HG02943 (cell line): ENCODE measurements around the gene LGALS9B.
"Not testable (repeated sequence)": the region's sequence is repeated elsewhere in the genome, so short reads cannot be mapped to it uniquely, and the experiment has no call there.

Experiments used
- ATAC-seq: cut with Tn5 transposase; IDR thresholded peaks from one replicate; pipeline ENCODE4 v1.9.1; 2021; ENCODE audit warnings: mild to moderate bottlenecking, low read depth, moderate library complexity; ENCODE audit not compliant: unreplicated experiment

LGALS9B gene

DNA sequence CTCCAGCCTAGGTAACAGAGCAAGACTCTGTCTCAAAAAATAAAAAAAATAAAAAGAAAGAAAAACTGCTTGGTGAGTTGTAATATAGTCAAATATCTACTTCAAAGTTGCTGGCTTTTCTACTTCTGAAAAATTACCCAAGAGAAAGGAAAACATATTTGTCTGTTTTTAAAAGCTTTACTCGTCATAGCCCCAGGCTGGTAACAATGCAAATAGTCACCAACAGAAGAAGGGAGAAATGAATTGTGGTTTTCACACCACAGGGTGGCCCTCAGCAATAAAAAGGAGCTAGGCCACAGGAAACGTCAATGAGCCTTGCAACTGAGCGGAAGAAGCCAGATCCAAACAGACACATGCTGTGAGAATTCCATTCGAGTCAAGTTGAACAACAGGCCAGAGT is 1.8 kb upstream of the LGALS9B start:
- ATAC-seq, result not testable (repeated sequence)

DNA sequence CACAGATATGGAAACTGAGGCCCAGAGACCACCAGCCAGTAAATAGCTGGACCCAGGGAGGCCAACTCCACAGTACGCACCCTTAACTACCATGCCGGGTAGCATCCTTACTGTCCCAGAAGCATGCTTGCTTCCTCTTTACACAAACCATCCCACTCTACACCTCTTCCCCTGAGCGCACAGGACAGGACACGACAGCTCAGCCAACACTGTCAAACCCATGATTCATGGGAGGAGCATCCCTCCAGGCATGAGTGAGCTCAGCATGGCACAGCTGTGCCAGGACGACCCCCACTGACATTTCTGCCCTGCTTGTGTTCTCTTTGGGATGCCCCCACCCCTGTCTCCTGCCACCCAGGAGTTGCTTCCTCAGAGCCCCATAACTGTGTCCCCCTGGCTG is 340 bp downstream of the LGALS9B start:
- not testable (repeated sequence) for ATAC-seq

- not testable (repeated sequence) for ATAC-seq
Observed at GRCh38 chr17:20466553-20466952, 786 bp downstream of the LGALS9B start.

DNA sequence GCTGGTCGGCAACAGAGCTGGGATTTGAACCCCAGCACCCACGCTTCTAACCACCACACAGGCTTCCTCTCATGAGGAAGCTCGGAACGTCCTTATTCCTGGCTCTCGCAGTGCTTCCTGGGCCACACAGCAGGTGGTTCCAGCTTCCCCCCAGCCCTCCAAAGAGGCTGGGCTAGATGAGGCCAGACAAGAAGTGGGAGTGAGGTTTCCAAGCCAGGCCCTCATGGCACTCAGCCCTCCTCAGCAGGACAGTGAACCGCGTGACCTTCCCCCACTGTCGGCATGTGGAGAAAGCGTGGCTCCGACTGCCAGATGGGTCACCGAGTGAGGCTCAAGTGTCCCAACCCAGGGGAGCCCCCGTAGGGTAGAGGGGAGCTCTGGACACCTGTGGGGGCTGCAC is 1.8 kb downstream of the LGALS9B start:
- not testable (repeated sequence) for ATAC-seq

GRCh38 chr17:20464854-20465414 is 2.4 kb downstream of the LGALS9B start:
- not testable (repeated sequence) for ATAC-seq

DNA sequence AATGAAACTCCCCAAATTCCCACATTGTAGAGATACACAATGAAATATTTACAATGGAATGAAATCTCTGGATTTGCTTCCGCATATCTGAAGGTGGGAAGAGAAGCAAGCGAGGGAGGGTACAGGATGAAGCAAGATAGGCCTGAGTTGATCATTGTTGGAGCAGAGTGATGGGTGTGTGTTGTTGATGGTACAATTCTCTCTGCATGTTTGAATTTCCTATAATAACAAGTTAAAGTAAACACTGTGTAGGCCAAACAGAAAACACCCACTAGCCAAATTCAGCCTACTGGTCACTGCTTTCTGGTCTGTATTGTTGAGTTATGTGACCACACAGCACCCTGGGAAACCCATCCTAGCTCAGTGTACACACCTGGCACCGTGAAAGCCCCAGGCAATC is 5.2 kb downstream of the LGALS9B start:
- not testable (repeated sequence) for ATAC-seq

- ATAC-seq, result not testable (repeated sequence)
Observed at GRCh38 chr17:20457848-20458381, 9.4 kb downstream of the LGALS9B start.

DNA sequence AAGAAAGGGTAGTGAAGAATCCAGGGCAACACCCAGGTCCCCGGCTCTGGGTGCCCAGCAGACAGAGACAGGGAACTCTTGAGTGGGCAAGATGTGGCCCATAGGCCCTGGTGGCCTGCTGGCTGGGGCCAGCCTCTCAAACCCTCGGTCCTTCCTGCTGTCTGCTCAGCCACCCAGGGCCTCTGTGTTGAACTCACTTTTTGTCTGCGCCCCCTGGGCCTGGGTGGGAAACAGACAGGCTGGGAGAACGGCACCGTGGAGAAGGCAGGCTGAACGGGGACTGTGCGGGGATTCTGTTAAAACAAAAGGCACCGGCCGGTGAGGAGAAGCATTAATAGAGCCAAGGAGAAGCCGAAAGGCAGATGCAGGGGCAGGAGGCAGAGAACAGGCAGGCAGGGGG is 12.2 kb downstream of the LGALS9B start:
- ATAC-seq, result not testable (repeated sequence)

DNA sequence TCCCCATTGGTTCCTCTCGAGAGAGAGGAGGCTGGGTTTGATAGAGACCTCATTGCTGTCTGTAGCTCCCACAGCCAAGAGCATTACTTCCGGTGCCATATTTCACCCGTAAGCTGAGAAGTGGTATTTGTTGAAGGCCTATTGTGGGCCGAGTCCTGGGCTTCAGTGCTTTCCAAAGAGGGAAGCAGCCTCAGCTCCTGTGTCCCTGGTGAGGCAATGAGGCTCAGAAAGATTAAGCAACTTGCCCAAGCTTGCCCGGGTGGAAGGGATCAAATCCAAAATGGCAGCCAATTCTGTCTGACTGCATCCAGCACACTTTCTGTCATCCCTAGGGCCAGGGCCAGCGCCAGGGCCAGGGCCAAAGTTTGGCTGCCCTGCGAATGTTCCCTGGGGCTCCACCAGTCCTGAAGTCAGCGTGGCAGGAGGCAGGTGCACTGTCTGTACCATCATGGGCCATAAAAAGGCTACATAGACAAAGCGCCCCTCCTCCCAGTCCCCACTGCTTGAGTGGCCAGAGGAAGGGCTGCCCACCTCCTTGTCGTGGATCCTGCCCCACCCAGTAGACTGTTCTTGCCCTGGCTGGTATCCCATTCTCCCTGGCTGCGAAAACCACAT is 13.4 kb downstream of the LGALS9B start:
- not testable (repeated sequence) for ATAC-seq

DNA sequence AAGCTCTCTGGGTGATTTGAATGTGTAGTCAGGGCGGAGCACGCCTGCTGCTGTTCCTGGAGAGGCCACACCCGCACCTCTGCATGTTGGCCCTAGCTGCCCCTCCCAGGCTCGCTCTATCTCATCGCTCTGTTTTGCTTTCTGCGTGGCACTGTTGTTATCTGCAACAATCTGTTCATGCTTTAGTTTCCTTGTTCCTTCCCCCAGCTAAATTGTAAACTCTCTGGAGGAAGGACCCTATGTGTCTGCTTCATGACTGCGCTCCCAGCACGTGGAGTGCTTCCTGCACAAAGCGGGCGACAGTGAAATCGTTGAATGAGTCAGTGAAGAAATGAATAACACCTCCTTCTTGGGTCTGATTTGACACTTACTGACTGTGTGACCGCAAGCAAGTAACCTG is 16.5 kb downstream of the LGALS9B start:
- not testable (repeated sequence) for ATAC-seq

DNA sequence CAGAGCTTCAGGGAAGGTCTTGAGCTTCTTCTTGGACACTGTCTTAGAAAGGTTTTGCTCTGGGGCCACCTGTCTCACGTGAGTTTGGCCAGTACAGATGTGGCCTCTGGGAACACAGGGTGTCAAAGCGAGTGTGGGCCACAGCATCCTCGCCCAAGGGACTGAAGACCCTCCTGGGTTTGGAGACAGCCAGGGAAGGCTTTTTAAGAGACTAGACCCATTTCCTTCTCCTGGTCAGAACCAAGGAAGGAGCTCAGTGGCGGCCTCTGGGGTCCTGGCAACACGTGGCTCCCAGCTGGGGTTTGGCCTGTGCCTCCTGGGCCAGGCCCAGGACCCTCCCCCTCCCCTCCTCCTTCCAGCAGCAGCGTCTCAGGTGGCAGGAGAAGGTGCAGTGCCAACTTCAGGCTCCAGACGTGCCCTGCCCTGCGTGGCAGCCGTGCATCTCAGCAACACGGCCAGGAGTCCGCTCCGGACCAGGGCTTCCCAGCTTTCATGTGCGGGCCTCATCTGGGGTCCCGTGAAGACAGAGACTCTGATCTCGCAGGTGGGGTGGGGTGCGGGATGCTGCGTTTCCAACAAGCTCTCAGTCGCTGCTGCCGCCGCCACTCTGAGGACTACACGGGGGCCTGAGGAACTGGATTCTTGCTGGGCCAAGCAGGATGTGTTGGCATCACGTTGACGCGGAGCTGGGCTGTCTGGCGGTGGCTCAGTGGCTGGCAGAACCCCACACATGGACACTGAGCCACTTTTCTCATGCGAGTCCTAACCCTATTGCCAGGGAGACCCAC is 19.6 kb downstream of the LGALS9B start:
- ATAC-seq, result not testable (repeated sequence)

GRCh38 chr17:20446895-20447294 is 20.4 kb downstream of the LGALS9B start:
- ATAC-seq, result not testable (repeated sequence)

DNA sequence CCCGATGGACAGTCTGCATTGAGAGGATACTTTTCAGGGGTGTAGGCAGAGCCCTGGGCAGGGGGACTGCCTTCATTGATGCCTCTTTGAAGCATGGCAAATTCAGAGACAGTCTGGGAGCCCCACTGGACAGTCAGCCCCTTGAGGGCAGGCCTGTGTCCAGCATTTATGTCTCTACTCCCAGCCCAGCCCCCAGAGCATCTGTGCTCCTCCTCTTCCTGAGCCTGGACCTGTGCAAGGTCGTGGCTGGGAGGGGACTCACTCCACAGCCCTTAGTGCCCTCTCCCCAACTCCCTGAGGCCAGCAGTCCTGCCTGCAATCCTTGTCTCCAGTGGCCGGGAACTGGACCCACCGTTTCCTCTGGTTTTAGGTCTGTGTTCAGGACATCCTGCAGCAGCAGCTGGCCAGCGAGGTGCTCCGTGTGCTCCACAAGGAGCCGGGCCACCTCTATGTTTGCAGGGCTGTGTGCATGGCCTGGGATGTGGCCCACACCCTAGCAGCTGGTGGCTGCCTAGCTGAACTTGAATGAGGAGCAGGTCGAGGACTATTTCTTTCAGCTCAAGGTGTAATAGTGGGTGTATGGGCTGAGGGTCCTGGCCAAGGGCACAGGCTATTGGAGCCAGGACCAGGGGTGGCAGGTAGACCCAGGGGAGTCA is 22.6 kb downstream of the LGALS9B start:
- ATAC-seq, result not testable (repeated sequence)

DNA sequence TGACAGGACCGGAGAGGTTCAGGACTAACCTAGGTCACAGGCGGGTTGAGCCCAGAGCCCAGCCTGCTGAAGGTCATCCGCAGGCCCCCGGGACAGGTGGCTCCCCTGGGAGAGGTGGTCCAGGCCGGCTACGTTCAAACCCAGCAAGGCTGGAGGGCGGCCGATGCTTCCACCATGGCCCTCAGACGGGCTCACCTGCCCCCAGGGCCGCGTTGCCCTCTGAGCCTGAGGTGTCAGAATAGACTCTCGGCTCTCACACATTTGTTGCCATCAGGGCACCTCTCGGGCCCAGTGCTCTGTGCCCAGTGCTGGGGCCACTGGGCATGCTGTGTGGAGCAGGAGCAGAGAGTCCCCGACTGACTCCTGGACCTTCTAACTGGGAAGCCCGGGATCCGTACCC is 23.2 kb downstream of the LGALS9B start:
- ATAC-seq, result not testable (repeated sequence)

GRCh38 chr17:20443632-20444031 is 23.7 kb downstream of the LGALS9B start:
- ATAC-seq, result not testable (repeated sequence)

DNA sequence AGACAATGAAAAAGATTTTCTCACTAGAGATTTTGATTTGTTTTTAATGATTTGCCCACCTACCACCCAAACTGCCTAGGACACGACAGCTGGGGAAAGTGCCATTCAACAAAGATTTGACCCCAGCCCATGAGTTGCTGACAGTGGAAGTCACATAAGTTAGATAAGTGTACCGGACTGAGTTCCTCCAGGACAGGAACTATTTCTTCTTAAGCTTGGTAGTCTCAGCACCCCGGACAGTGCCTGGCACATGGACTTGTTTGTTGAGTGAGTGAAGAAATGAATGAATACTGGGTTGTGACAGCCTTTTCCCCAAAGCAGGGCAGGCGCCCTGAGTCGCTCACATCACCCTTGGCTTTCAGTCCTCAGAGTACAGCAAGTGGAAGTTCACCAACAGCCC is 26.7 kb downstream of the LGALS9B start:
- ATAC-seq, result not testable (repeated sequence)

DNA sequence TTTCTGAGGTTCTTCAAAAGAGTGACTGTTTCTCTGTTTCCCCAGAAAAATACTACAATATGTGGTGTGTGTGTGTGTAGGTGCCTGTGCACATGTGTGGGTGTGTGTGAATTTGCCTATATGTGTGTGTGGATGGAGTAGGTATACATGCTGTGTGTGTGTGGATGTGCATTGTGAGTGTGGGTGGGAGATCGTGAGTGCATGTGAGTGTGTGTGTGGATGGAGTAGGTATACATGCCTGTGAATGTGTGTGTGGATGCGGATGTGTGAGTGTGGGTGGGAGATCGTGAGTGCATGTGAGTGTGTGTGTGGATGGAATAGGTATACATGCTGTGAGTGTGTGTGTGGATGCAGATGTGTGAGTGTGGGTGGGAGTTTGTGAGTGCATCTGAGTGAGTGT is 32.2 kb downstream of the LGALS9B start:
- not testable (repeated sequence) for ATAC-seq

DNA sequence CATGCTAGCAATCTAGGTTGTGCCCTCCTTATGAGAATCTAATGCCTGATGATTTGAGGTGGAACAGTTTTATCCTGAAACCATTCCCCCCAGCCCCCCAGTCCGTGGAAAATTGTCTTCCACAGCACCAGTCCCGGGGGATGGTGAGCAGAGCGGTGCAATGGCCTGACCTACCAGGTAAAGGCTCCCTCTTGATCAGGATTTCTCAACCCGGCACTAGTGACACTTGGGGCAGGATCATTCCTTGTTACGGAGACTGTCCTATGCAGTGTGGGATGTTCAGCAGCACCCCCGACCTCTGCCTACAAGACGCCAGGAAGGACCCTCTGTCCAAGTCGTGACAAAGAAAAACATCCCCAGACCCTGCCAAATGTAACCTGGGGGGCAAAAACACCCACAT is 34.0 kb downstream of the LGALS9B start:
- ATAC-seq, result not testable (repeated sequence)

- not testable (repeated sequence) for ATAC-seq
Observed at GRCh38 chr17:20427264-20427663, 40.1 kb downstream of the LGALS9B start.

- ATAC-seq, result not testable (repeated sequence)
Observed at GRCh38 chr17:20422826-20423225, 44.5 kb downstream of the LGALS9B start.

DNA sequence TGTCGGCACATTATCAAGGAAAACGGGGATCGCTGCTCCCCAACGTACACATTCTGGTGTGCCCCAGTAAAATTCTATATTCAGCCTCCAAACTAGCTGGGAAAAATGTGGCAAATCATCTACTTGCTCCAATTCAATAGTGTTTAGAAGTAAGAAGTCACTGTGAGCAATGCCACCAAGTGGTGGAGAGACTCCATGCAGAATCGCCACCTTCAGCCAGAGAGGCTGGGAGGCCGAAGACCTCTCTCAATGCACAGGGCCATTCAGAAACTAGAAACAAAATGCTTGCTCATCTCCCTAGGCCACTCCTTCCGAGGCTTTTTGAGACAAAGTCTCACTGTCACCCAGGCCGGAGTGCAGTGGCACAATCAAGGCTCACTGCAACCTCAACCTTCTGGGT is 48.5 kb downstream of the LGALS9B start:
- ATAC-seq, result not testable (repeated sequence)
